Measurements from ENCODE around the gene SLC13A5. TPM values are rescaled to one million over a fixed set of nuclear protein-coding genes. Genes with fewer than 3 reads are reported as not detected.
A peak's percentile ranks its signal among the peaks of the same experiment; 100 is the strongest.

Gene SLC13A5
- total and polyA plus RNA-seq, 9 of the 15 experiments (the other 6 are each of a cell fraction or from before 2014, with no cell fraction given): 0.04 TPM; not detected in 8

DNA sequence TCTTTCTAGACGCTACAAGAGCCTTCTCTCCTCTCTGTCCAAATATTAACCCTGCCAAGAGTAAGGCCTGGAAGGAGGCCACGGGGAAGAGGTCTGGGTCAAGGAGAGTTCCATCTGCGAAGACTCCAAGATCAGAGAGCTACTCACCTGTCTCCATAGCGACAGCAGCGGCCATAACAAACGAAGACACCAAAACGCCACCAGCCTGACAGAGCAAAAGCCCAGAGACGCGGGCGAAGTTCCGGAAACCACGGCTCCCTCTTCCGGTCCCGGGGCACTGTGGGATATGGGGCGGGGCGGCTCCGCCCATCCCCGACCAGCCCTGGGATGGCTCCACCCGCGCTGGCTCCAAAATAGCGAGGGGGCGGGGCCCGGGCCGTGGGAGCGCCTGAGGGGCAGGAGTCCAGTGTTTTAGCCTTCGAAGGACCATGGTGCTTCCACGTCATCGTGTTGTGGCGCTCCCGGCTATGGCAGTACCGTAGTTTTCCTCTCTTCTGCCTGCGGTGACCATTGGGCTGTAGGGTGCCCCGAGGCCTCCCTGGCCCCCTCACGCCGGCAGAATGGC lies 61.7 kb downstream of the SLC13A5 start, which contains the start of the genes C17orf100 and MED31 (continued):
- TF ChIP-seq ZNF395 (CRISPR knock-in tag; IDR thresholded peaks at IDR 0.05) (peak; percentile 60; the same call in 1 of the 2 replicates), FOS (IDR thresholded peaks at IDR 0.05; ENCODE audit: extremely low read depth, insufficient read length) (no peak), SIN3B (IDR thresholded peaks at IDR 0.05; ENCODE audit: low read depth) (peak; percentile 61; the same call in 1 of the 2 replicates), TAF9B (IDR thresholded peaks at IDR 0.05; ENCODE audit: partially characterized antibody) (peak; percentile 18), CTBP1 (IDR thresholded peaks at IDR 0.05; ENCODE audit: borderline replicate concordance) (peak; percentile 19; the same call in 1 of the 2 replicates), THAP12 (CRISPR knock-in tag; IDR thresholded peaks at IDR 0.05) (no peak), ZNF77 (CRISPR knock-in tag; IDR thresholded peaks at IDR 0.05) (no peak), RB1 (IDR thresholded peaks at IDR 0.05; ENCODE audit: low read depth) (0 out of 2 replicates have a peak, but pooled peaks have one; percentile 15), ZZZ3 (IDR thresholded peaks at IDR 0.05) (no peak), ZNF707 (CRISPR knock-in tag; conservative IDR thresholded peaks at IDR 0.05) (no peak), SIN3A (IDR thresholded peaks at IDR 0.05; ENCODE audit: borderline replicate concordance in 2 of 2, control insufficient read depth in 1 of 2, low read depth in 2 of 2, low read length in 2 of 2) (peak in 1 of 2 experiments; percentile 76; a peak in 1 of 4 replicates), EP400 (IDR thresholded peaks at IDR 0.05) (peak; percentile 26; the same call in 1 of the 2 replicates)
- TF ChIP-seq, protein P1, sequence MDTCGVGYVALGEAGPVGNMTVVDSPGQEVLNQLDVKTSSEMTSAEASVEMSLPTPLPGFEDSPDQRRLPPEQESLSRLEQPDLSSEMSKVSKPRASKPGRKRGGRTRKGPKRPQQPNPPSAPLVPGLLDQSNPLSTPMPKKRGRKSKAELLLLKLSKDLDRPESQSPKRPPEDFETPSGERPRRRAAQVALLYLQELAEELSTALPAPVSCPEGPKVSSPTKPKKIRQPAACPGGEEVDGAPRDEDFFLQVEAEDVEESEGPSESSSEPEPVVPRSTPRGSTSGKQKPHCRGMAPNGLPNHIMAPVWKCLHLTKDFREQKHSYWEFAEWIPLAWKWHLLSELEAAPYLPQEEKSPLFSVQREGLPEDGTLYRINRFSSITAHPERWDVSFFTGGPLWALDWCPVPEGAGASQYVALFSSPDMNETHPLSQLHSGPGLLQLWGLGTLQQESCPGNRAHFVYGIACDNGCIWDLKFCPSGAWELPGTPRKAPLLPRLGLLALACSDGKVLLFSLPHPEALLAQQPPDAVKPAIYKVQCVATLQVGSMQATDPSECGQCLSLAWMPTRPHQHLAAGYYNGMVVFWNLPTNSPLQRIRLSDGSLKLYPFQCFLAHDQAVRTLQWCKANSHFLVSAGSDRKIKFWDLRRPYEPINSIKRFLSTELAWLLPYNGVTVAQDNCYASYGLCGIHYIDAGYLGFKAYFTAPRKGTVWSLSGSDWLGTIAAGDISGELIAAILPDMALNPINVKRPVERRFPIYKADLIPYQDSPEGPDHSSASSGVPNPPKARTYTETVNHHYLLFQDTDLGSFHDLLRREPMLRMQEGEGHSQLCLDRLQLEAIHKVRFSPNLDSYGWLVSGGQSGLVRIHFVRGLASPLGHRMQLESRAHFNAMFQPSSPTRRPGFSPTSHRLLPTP (IDR thresholded peaks at IDR 0.05; ENCODE audit: borderline replicate concordance, extremely low read depth, insufficient read length): no peak
- TF ChIP-seq, protein P2, sequence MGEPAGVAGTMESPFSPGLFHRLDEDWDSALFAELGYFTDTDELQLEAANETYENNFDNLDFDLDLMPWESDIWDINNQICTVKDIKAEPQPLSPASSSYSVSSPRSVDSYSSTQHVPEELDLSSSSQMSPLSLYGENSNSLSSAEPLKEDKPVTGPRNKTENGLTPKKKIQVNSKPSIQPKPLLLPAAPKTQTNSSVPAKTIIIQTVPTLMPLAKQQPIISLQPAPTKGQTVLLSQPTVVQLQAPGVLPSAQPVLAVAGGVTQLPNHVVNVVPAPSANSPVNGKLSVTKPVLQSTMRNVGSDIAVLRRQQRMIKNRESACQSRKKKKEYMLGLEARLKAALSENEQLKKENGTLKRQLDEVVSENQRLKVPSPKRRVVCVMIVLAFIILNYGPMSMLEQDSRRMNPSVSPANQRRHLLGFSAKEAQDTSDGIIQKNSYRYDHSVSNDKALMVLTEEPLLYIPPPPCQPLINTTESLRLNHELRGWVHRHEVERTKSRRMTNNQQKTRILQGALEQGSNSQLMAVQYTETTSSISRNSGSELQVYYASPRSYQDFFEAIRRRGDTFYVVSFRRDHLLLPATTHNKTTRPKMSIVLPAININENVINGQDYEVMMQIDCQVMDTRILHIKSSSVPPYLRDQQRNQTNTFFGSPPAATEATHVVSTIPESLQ (CRISPR knock-in tag; IDR thresholded peaks at IDR 0.05): 0 out of 2 replicates have a peak, but pooled peaks have one; percentile 48
- TF ChIP-seq, protein P3, sequence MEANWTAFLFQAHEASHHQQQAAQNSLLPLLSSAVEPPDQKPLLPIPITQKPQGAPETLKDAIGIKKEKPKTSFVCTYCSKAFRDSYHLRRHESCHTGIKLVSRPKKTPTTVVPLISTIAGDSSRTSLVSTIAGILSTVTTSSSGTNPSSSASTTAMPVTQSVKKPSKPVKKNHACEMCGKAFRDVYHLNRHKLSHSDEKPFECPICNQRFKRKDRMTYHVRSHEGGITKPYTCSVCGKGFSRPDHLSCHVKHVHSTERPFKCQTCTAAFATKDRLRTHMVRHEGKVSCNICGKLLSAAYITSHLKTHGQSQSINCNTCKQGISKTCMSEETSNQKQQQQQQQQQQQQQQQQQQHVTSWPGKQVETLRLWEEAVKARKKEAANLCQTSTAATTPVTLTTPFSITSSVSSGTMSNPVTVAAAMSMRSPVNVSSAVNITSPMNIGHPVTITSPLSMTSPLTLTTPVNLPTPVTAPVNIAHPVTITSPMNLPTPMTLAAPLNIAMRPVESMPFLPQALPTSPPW (CRISPR knock-in tag; IDR thresholded peaks at IDR 0.05): peak; percentile 76
